Body of pancreas (tissue), 4 donors: ENCODE measurements around the gene MCCC1. TPM values are rescaled to one million over a fixed set of nuclear protein-coding genes. Genes with fewer than 3 reads are reported as not detected.
A peak's percentile ranks its signal among the peaks of the same experiment; 100 is the strongest.
"Not testable (repeated sequence)": the region's sequence is repeated elsewhere in the genome, so short reads cannot be mapped to it uniquely, and the experiment has no call there.

ENCODE experiments used
- ATAC-seq: fragments of 150-250 bp; one replicate; pipeline ENCODE4 v1.9.1; 2016
- DNase-seq, 4 donors: peaks; one replicate each; pipeline ENCODE4 v3.0.0-alpha.2; 2019
- H3K27ac ChIP-seq, 4 donors: fragments of 200-600 bp; sonication (generic); 1 replicate in 3 of 4; 2 replicates in 1 of 4; pipeline versions ENCODE4 v1.5.1 to v1.6.1; 2016 to 2019; ENCODE audit warnings: mild to moderate bottlenecking in 1 of 4, mixed read lengths in 1 of 4, moderate library complexity in 1 of 4
- H3K27me3 ChIP-seq, 2 donors: fragments of 200-600 bp; sonication (generic); one replicate each; pipeline ENCODE4 v1.6.0; 2016; ENCODE audit warnings: mild to moderate bottlenecking in 1 of 2
- H3K36me3 ChIP-seq, 2 donors: fragments of 200-600 bp; sonication (generic); replicated peaks in 1 of 2; 2 replicates each; pipeline ENCODE4 v1.5.1; 2016; ENCODE audit warnings: low read depth in 2 of 2; ENCODE audit not compliant: insufficient read depth in 1 of 2
- H3K4me1 ChIP-seq: fragments of 200-600 bp; sonication (generic); one replicate; pipeline ENCODE4 v1.6.0; 2016
- H3K4me3 ChIP-seq, 2 donors: fragments of 200-600 bp; sonication (generic); 1 replicate in 1 of 2; 2 replicates in 1 of 2; pipeline ENCODE4 v1.5.1; 2016 to 2019
- H3K9me3 ChIP-seq, 3 donors: fragments of 200-600 bp; sonication (generic); 1 replicate in 2 of 3; 2 replicates in 1 of 3; pipeline ENCODE4 v1.5.1; 2016
- CTCF ChIP-seq, 7 experiments: fragments of 450-650 bp in 4 of 7; fragments of 200-600 bp in 3 of 7; sonication (generic) in 3 of 7; IDR thresholded peaks; one replicate each; pipeline ENCODE4 v1.5.1; 2016 to 2019; ENCODE audit warnings: antibody characterized with exemption in 7 of 7
- POLR2A ChIP-seq, 3 donors: fragments of 450-650 bp; IDR thresholded peaks; one replicate each; pipeline ENCODE4 v1.6.1; 2016; ENCODE audit warnings: antibody characterized with exemption in 3 of 3, mild to moderate bottlenecking in 2 of 3
- WGBS, 2 donors: methylation state at CpG; one replicate each; pipeline ENCODE4 v1.1.5; 2017; 5-methylcytosine and 5-hydroxymethylcytosine counted together
- intact Hi-C: fragments of 100-400 bp; cut with DNase I; formaldehyde crosslinking; loops from one replicate; pipeline ENCODE4 v1.15.1; 2023
- total RNA-seq, 2 donors: library from RNA; depleted of rRNA; stranded (reverse); fragments of >200 nt; gene quantifications; one replicate each; pipeline ENCODE4 v1.1.0, GENCODE V29; 2016

MCCC1 gene
- total RNA-seq, 2 donors from 2014 or later = 50.8 to 63.9 TPM

- DNase-seq (peak; percentile 69 to 87 (median 84)), ATAC-seq (peak; percentile 84)
- Histone ChIP-seq H3K4me3 (no peak overlapping the region), H3K27me3 (no peaks in the 10 kb centered on the region), H3K27ac (peak overlapping the region in 3 of 4 donors; percentile 50 to 73 (median 67)), H3K9me3 (no peaks in the 10 kb centered on the region), H3K36me3 (no peaks in the 10 kb centered on the region), H3K4me1 (peaks cover 9% of the 10 kb centered on the region)
- intact Hi-C loops = loop anchor here (10.0 kb wide), 1 partner anchor 269 kb away; no protein-coding TSS in a partner anchor
- no peak for TF ChIP-seq CTCF (IDR thresholded peaks at IDR 0.05)
- TF ChIP-seq POLR2A (IDR thresholded peaks at IDR 0.05) = no peak
- WGBS, 2 donors = 1% methylated on average over 23 to 24 of the region's 25 CpGs
These were observed 16.8 kb upstream of the MCCC1 start for GRCh38 chr3:183116025-183116614.

- H3K27me3 ChIP-seq = no peaks in the 10 kb centered on the region
- intact Hi-C loops = loop anchor here (10.0 kb wide), 1 partner anchor 270 kb away; no protein-coding TSS in a partner anchor
- H3K9me3 ChIP-seq = no peaks in the 10 kb centered on the region
- TF ChIP-seq POLR2A (IDR thresholded peaks at IDR 0.05) (no peak), CTCF (IDR thresholded peaks at IDR 0.05) (no peak)
- no peak overlapping the region for H3K27ac ChIP-seq
- no peaks in the 10 kb centered on the region for H3K36me3 ChIP-seq
- H3K4me1 ChIP-seq = peaks cover 9% of the 10 kb centered on the region
- ATAC-seq = no peak
- no peak for DNase-seq
- no peak overlapping the region for H3K4me3 ChIP-seq
- WGBS, 2 donors = 60 to 75% methylated on average over 11 to 13 of the region's 13 CpGs
These were observed 15.3 kb upstream of the MCCC1 start for GRCh38 chr3:183114384-183115178.

GRCh38 chr3:183109847-183110246, 10.6 kb upstream of the MCCC1 start:
- not testable (repeated sequence) for H3K36me3 ChIP-seq, H3K27ac ChIP-seq, ATAC-seq, H3K9me3 ChIP-seq, DNase-seq, H3K27me3 ChIP-seq, H3K4me3 ChIP-seq
- WGBS, 2 donors = 85 to 86% methylated on average over 1 of the region's 1 CpG
- peaks cover 22% of the 10 kb centered on the region for H3K4me1 ChIP-seq
- intact Hi-C loops = loop anchor here (10.0 kb wide), 1 partner anchor 275 kb away; no protein-coding TSS in a partner anchor

- ATAC-seq (no peak), DNase-seq (no peak)
- Histone ChIP-seq H3K9me3 (no peaks in the 10 kb centered on the region), H3K36me3 (no peaks in the 10 kb centered on the region), H3K27me3 (no peaks in the 10 kb centered on the region), H3K4me1 (peaks cover 22% of the 10 kb centered on the region), H3K27ac (peak overlapping the region; percentile 39 to 69 (median 61)), H3K4me3 (no peak overlapping the region)
- intact Hi-C loops = no loop called here
- TF ChIP-seq CTCF (IDR thresholded peaks at IDR 0.05) = no peak
- TF ChIP-seq POLR2A (IDR thresholded peaks at IDR 0.05) = no peak
- WGBS, 2 donors = 82 to 87% methylated on average over 4 of the region's 4 CpGs
These were observed 9.2 kb upstream of the MCCC1 start for GRCh38 chr3:183108470-183108869.

- H3K27me3 ChIP-seq = no peaks in the 10 kb centered on the region
- H3K4me3 ChIP-seq = no peak overlapping the region
- DNase-seq (no peak), ATAC-seq (peak; percentile 92)
- H3K36me3 ChIP-seq = no peaks in the 10 kb centered on the region
- peaks cover 22% of the 10 kb centered on the region for H3K4me1 ChIP-seq
- intact Hi-C loops = no loop called here
- no peak for TF ChIP-seq CTCF (IDR thresholded peaks at IDR 0.05)
- H3K27ac ChIP-seq = peak overlapping the region; percentile 39 to 69 (median 61)
- 2 to 4% methylated on average over 2 of the region's 2 CpGs for WGBS, 2 donors
- H3K9me3 ChIP-seq = no peaks in the 10 kb centered on the region
These were observed 8.7 kb upstream of the MCCC1 start for GRCh38 chr3:183108001-183108449.

GRCh38 chr3:183107372-183107771, 8.1 kb upstream of the MCCC1 start:
- peak overlapping the region in 3 of 4 donors; percentile 53 to 69 (median 69) for H3K27ac ChIP-seq
- H3K27me3 ChIP-seq, ATAC-seq: not testable (repeated sequence)

More at GRCh38 chr3:183107372-183107771, 8.1 kb upstream of the MCCC1 start:
- H3K9me3 ChIP-seq, DNase-seq, H3K4me3 ChIP-seq, H3K36me3 ChIP-seq, intact Hi-C loops: not testable (repeated sequence)
- 90 to 93% methylated on average over 4 of the region's 4 CpGs for WGBS, 2 donors
- peaks cover 22% of the 10 kb centered on the region for H3K4me1 ChIP-seq
